DND-41 (cell line): ENCODE measurements around the gene FGF1.

ENCODE experiments used
- EZH2 ChIP-seq: IDR thresholded peaks from 3 replicates; pipeline ENCODE4 v1.6.1; 2012; ENCODE audit warnings: borderline replicate concordance, low read depth, mild to moderate bottlenecking, moderate library complexity, low read length, inconsistent platforms; ENCODE audit not compliant: severe bottlenecking
- TF ChIP-seq, protein P1 (sequence below): IDR thresholded peaks from 2 replicates; pipeline ENCODE4 v1.5.1; 2012; ENCODE audit warnings: borderline replicate concordance, low read length, moderate library complexity, mild to moderate bottlenecking; ENCODE audit not compliant: poor library complexity, severe bottlenecking; ENCODE audit errors: extremely low read depth

DNA sequence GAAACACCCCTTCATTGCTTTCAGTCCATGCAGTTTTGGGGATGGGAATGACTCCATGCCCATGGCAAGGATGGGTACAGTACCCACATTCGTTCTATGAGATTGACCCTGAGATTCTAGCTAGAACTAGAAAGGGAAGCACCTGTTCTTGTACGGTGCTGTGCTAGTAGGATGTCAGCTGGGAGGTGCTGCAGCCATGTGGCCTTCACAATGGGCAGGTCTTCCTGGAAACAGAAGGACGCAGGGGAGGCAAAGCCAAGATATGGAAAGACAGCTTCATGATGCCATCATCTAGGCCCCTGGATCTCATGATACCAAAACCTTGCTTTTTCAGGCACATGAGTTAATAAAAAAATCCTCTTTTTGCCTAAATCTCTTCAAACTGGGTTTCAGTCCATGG, 10.5 kb upstream of the FGF1 start:
- TF ChIP-seq, protein P1, sequence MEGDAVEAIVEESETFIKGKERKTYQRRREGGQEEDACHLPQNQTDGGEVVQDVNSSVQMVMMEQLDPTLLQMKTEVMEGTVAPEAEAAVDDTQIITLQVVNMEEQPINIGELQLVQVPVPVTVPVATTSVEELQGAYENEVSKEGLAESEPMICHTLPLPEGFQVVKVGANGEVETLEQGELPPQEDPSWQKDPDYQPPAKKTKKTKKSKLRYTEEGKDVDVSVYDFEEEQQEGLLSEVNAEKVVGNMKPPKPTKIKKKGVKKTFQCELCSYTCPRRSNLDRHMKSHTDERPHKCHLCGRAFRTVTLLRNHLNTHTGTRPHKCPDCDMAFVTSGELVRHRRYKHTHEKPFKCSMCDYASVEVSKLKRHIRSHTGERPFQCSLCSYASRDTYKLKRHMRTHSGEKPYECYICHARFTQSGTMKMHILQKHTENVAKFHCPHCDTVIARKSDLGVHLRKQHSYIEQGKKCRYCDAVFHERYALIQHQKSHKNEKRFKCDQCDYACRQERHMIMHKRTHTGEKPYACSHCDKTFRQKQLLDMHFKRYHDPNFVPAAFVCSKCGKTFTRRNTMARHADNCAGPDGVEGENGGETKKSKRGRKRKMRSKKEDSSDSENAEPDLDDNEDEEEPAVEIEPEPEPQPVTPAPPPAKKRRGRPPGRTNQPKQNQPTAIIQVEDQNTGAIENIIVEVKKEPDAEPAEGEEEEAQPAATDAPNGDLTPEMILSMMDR: no peak
- no peak for TF ChIP-seq EZH2
